HG03571 (cell line): ENCODE data around the gene TMEM207.
A peak's percentile ranks its signal among the peaks of the same experiment; 100 is the strongest.
"Not testable (repeated sequence)": the region's sequence is repeated elsewhere in the genome, so short reads cannot be mapped to it uniquely, and the experiment has no call there.

ENCODE experiments used
- ATAC-seq: cut with Tn5 transposase; IDR thresholded peaks from one replicate; pipeline ENCODE4 v1.9.1; 2021; ENCODE audit not compliant: unreplicated experiment

The TMEM207 gene

GRCh38 chr3:190449801-190450200 lies at the start of gene TMEM207:
TMEM207 (minus strand) TSS chr3:190449901; CDS start chr3:190449809, 92 bp downstream.
- ATAC-seq: no peak

DNA sequence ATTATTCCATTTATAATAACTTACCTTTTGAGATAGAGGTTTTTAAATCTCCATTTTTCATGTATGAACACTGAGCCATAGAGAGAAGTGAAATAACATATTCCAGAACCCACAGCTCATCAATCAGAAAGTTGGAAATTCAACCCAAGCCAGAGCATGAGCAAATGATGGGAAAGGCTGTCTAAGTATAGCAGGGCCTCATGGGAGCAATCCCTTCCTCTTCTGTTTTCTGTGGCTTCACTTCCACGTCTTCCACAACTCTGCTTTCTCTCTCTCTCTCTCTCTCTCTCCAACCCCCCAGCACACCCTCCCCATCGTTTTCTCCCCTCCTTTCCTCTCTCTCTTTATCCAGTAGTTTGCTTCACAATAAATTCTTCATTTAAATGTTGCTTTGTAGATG lies 49.4 kb upstream of the TMEM207 start:
- ATAC-seq: no peak

- no peak for ATAC-seq
Measured at GRCh38 chr3:190498293-190498692, 48.6 kb upstream of the TMEM207 start.

GRCh38 chr3:190497811-190498210 lies 48.1 kb upstream of the TMEM207 start:
- ATAC-seq: no peak

- no peak for ATAC-seq
Measured at GRCh38 chr3:190496859-190497258, 47.2 kb upstream of the TMEM207 start.

DNA sequence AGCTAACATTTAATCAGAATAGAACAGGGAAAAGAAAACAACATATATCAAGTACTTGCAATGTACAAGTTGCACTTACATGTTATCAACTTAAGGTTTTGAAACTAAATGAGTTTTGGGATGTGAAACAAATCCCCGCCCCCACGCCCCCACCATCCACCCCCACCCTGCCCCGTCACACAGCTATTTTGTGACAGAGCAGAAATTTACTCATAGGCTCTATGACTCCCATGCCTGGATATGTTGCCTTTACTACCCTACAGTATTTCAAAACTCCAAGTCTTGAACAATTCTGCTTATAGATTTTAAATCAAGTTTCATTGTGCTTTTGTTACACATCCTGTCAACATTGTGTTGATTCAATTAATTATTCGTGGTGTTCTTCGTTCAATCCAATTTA lies 46.1 kb upstream of the TMEM207 start:
- no peak for ATAC-seq

DNA sequence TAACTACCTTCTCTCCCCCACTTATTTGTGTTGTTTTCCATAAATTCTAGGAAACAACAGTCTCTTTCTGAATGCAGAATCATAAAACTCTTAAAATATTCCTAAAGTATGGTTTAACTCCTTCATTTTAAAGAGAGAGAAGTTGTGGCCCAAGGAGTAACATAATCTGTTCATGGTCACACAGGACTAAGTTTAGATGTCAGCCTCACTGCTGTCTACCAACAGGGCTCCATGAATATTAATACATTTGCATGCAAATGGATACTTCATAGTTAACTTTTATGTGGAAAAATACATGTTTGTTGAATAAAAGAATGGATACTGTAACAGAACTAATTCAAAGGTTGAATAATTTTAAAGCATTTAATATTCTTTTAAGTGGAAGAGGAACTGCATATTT lies 45.7 kb upstream of the TMEM207 start:
- no peak for ATAC-seq

- ATAC-seq: no peak
Measured at GRCh38 chr3:190494907-190495306, 45.2 kb upstream of the TMEM207 start.

- ATAC-seq: no peak
Measured at GRCh38 chr3:190492966-190493365, 43.3 kb upstream of the TMEM207 start.

DNA sequence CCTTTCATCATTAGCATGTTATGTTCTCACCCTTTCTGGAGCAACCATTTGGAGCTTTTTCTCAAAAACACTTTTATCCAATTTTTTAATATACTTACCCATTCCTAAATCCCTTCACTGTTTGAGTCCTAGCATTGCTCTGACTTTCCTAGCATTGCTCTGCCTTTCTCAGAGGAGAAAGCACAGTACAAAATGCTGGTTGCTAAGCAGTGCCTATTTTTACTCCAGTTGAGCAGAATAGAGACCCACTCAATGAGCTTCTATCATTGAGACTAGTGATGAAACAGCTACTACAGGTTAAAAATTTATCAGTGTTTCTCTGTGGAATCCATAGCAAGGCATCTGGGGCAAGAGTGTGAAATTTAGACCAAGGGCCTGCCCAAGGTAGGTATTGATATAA lies 42.4 kb upstream of the TMEM207 start:
- ATAC-seq: no peak

GRCh38 chr3:190491533-190492054 lies 41.9 kb upstream of the TMEM207 start:
- no peak for ATAC-seq

DNA sequence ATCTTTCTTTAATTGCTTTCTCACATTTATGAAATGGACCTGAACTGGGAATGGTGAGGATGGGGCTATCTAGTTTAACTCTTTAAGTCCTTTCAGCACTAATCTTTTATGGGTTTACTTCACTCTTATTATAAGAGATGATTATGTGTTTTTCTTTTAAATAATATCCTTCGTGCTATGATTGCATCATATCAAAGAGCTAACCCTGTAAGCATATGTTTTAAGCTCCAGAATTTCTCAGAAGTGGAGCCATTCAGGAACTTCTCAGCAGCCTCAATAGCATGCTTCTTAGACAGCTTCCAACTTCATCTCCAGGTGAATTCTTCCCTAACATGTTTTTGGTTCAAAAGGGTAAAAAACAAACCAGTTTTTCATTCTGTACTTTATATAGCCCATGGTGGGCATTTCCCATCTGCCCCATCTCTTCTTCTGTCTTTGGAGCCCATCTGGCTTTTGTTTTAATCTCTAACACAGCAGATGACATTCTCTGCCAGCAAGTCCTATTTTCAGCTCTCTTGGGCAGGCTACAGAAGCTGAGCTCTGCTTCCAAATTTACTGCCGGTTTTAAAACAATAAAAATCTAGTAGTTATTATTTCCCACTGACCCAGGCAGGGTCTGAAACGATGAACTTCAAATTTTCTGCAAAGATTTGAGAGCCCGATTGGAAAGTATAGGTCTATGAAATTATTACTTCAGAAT lies 37.4 kb upstream of the TMEM207 start:
- no peak for ATAC-seq

GRCh38 chr3:190486533-190486864 lies 36.8 kb upstream of the TMEM207 start:
- no peak for ATAC-seq

DNA sequence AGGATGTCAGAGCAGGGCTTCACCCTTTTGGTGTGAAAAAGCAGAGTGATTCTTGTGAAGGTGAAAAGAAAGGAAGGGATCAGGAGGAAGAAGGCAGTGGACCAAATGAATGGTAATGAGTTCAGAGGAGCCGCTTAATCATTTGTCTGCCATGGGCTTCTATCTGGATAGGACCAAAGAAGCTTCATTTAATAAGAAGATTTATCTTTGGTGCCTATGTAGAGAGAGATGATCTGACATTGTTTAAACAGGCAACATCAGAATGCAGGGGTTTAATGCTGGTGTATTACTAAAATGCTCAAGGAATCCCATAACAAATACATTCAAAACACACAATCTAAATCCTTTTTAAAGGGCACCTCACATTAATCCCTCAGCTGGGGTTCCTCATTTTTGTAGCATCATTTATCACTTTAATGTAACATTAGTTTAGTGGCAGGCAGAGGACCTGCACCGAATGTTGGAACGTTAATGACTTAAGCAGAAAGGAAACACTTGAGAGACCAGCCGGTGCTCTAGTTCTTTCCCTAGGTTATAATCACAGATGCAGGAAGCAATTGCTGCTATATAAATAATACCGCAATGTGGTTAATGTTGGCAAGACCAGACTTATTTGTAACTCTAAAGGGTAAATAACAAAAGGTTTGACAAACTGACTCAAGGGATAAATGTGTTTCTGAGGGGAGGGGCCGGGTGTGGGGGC lies 36.3 kb upstream of the TMEM207 start:
- no peak for ATAC-seq

- ATAC-seq: no peak
Measured at GRCh38 chr3:190481779-190482178, 32.1 kb upstream of the TMEM207 start.

GRCh38 chr3:190473261-190473660 lies 23.6 kb upstream of the TMEM207 start:
- ATAC-seq: not testable (repeated sequence)

DNA sequence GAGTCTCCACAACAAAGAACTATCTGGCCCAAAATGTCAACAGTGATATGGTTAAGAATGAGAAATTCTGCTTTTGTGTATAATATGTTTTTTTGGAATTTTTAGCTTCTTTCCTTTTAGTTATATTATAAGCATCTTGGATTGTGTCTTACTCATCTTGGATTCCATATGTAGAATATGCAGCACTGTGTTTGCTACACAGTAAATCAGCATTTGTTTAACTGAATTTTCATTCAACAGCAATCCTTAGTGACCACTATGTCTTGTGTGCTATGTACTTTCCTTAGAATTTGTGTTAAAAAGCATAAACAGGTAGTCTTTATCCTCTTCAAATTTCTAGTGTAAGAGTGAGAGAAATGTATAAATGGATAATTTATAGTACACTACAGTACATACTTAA lies 18.2 kb upstream of the TMEM207 start:
- no peak for ATAC-seq

- no peak for ATAC-seq
Measured at GRCh38 chr3:190458040-190458439, 8.3 kb upstream of the TMEM207 start.

DNA sequence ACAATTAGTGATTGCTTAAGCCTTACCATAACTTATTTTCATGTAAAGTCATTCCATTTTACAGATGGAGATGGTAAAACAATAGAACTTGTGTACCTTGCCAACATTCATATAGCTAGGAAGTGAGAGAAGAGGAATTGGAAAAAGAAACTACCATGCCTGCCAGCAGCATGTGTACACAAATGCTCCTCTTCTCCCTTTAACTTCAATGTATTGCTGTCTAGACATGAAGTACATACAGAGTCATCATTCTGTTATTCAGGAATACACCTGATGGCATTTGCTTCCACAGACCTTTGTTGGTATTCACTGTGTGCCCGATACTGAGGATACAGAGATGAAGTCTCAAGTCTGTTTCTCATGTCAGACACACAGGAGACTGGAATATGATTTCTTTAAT lies 7.1 kb upstream of the TMEM207 start:
- no peak for ATAC-seq

DNA sequence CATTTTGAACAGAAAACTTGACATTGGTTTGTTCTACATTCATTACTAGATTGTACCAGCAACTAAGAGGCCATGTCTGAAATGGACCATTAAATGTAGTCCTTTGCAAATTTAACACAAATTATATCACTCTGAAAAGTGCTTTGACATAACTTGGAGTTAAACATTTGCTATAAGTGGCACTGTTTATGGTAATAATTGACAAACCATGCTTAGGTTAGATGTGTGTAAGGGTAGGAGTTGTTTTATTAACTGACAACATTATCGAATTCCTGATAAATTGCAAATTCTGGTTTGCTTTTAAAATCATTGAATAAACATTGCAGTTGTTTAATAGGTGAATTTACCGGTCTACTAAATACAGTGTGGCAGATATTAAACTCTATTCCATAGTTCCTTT lies 6.1 kb upstream of the TMEM207 start:
- ATAC-seq: peak; percentile 39

DNA sequence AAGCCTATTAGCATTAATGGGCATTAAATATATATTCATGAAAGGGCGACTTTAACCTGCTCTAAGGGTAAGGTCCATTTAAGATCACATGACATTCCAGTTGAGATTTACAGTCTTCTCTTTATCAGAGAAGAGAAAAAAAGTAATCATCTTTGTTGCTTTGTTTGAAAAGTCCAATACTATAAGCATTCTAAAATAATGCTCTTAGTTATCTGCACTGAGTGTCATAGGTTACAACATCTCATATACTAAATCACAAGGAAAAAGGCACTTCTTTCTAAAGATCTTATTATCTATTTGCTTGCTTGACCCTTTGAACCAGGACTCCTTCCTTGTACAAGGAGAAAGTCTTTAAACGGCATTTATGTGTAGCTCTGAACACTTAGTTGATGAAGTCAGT lies 1.4 kb downstream of the TMEM207 start:
- no peak for ATAC-seq

- ATAC-seq: no peak
Measured at GRCh38 chr3:190446573-190447279, 3.0 kb downstream of the TMEM207 start.
